Measurements from ENCODE around the gene C1orf159.
A peak's percentile ranks its signal among the peaks of the same experiment; 100 is the strongest.

The C1orf159 gene

DNA sequence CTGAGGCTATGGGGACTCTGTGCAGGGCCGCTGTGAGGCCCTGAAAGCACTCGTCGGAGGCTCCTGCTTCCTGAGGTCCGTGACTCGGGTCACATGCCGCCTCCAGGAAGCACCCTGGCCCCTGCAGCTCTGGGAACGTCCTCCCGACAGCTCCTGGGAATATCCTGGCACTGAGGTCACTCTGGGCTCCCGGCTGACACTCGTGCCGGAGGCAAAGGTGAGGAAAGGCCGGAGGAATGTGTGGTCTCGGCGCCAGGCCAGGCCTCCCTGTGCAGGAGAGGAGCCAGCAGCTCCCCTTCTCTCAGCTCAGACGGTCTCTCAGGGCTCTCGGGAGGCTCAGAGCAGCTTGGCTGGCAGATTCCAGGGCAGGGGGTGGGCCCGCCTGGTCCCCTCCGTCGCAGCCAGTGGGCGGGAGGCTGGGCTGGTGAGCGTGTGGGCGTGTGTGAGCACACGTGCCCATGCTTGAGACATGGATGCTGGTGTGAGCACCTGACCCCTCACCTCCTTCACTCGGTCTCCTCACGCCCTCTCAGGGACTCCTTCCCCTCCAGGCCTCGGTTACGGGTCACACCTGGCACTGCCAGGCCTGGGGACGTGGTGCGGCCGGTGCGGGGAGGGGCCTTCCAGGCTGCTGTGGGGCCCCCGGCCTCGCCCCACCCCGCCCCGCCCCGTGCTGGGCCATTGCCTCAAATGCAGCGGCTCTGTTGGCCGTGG is 36.3 kb downstream of the C1orf159 start (continued):
- TF ChIP-seq IKZF3 (tag by site-specific recombination; IDR thresholded peaks at IDR 0.05) (peak; percentile 91), ZNF157 (tag by site-specific recombination; IDR thresholded peaks at IDR 0.05) (no peak), ZNF2 (tag by site-specific recombination; IDR thresholded peaks at IDR 0.05) (peak; percentile 68; the same call in 1 of the 2 replicates), ZNF121 (tag by site-specific recombination; IDR thresholded peaks at IDR 0.05) (0 out of 2 replicates have a peak, but pooled peaks have one; percentile 5), ZEB2 (tag by site-specific recombination; IDR thresholded peaks at IDR 0.05) (peak; percentile 84), ZNF311 (tag by site-specific recombination; IDR thresholded peaks at IDR 0.05; ENCODE audit: borderline replicate concordance) (no peak), REPIN1 (tag by site-specific recombination; IDR thresholded peaks at IDR 0.05; ENCODE audit: low read depth) (no peak), ZBTB8A (tag by site-specific recombination; IDR thresholded peaks at IDR 0.05) (peak; percentile 56; the same call in 1 of the 2 replicates), ZFHX2 (tag by site-specific recombination; conservative IDR thresholded peaks at IDR 0.05) (peak; percentile 98), ZNF266 (tag by site-specific recombination; IDR thresholded peaks at IDR 0.05; ENCODE audit: low read depth) (no peak), GLI2 (tag by site-specific recombination; IDR thresholded peaks at IDR 0.05; ENCODE audit: borderline replicate concordance, low read depth) (no peak), ZNF768 (tag by site-specific recombination; IDR thresholded peaks at IDR 0.05) (no peak), ZXDB (tag by site-specific recombination; IDR thresholded peaks at IDR 0.05) (peak; percentile 96), ZNF146 (tag by site-specific recombination; IDR thresholded peaks at IDR 0.05) (peak; percentile 6; the same call in 1 of the 2 replicates), MZF1 (tag by site-specific recombination; IDR thresholded peaks at IDR 0.05; ENCODE audit: borderline replicate concordance) (no peak), ZNF335 (tag by site-specific recombination; conservative IDR thresholded peaks at IDR 0.05) (peak; percentile 79), ZNF169 (tag by site-specific recombination; IDR thresholded peaks at IDR 0.05) (no peak), MYNN (tag by site-specific recombination; IDR thresholded peaks at IDR 0.05; ENCODE audit: borderline replicate concordance) (no peak), ZNF654 (tag by site-specific recombination; IDR thresholded peaks at IDR 0.05; ENCODE audit: low read depth) (no peak), ZSCAN30 (tag by site-specific recombination; IDR thresholded peaks at IDR 0.05) (no peak), ZNF366 (tag by site-specific recombination; conservative IDR thresholded peaks at IDR 0.05) (peak; percentile 95), KLF16 (tag by site-specific recombination; IDR thresholded peaks at IDR 0.05) (peak; percentile 98), SP2 (tag by site-specific recombination; IDR thresholded peaks at IDR 0.05) (peak; percentile 84), ZNF416 (tag by site-specific recombination; IDR thresholded peaks at IDR 0.05) (no peak), ZNF10 (tag by site-specific recombination; IDR thresholded peaks at IDR 0.05) (peak; percentile 58; the same call in 1 of the 2 replicates), ZNF843 (tag by site-specific recombination; IDR thresholded peaks at IDR 0.05) (0 out of 2 replicates have a peak, but pooled peaks have one; percentile 55), ZNF426 (tag by site-specific recombination; IDR thresholded peaks at IDR 0.05) (no peak), ZNF132 (tag by site-specific recombination; IDR thresholded peaks at IDR 0.05; ENCODE audit: borderline replicate concordance) (no peak), GLIS1 (tag by site-specific recombination; IDR thresholded peaks at IDR 0.05) (peak; percentile 99)
- TF ChIP-seq, protein P1, sequence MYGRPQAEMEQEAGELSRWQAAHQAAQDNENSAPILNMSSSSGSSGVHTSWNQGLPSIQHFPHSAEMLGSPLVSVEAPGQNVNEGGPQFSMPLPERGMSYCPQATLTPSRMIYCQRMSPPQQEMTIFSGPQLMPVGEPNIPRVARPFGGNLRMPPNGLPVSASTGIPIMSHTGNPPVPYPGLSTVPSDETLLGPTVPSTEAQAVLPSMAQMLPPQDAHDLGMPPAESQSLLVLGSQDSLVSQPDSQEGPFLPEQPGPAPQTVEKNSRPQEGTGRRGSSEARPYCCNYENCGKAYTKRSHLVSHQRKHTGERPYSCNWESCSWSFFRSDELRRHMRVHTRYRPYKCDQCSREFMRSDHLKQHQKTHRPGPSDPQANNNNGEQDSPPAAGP (tag by site-specific recombination; IDR thresholded peaks at IDR 0.05): peak; percentile 89
- TF ChIP-seq, protein P2, sequence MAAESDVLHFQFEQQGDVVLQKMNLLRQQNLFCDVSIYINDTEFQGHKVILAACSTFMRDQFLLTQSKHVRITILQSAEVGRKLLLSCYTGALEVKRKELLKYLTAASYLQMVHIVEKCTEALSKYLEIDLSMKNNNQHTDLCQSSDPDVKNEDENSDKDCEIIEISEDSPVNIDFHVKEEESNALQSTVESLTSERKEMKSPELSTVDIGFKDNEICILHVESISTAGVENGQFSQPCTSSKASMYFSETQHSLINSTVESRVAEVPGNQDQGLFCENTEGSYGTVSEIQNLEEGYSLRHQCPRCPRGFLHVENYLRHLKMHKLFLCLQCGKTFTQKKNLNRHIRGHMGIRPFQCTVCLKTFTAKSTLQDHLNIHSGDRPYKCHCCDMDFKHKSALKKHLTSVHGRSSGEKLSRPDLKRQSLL (tag by site-specific recombination; IDR thresholded peaks at IDR 0.05): 0 out of 2 replicates have a peak, but pooled peaks have one; percentile 45
- TF ChIP-seq, protein P3, sequence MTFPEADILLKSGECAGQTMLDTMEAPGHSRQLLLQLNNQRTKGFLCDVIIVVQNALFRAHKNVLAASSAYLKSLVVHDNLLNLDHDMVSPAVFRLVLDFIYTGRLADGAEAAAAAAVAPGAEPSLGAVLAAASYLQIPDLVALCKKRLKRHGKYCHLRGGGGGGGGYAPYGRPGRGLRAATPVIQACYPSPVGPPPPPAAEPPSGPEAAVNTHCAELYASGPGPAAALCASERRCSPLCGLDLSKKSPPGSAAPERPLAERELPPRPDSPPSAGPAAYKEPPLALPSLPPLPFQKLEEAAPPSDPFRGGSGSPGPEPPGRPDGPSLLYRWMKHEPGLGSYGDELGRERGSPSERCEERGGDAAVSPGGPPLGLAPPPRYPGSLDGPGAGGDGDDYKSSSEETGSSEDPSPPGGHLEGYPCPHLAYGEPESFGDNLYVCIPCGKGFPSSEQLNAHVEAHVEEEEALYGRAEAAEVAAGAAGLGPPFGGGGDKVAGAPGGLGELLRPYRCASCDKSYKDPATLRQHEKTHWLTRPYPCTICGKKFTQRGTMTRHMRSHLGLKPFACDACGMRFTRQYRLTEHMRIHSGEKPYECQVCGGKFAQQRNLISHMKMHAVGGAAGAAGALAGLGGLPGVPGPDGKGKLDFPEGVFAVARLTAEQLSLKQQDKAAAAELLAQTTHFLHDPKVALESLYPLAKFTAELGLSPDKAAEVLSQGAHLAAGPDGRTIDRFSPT (tag by site-specific recombination; IDR thresholded peaks at IDR 0.05): peak; percentile 95
- TF ChIP-seq, protein P4, sequence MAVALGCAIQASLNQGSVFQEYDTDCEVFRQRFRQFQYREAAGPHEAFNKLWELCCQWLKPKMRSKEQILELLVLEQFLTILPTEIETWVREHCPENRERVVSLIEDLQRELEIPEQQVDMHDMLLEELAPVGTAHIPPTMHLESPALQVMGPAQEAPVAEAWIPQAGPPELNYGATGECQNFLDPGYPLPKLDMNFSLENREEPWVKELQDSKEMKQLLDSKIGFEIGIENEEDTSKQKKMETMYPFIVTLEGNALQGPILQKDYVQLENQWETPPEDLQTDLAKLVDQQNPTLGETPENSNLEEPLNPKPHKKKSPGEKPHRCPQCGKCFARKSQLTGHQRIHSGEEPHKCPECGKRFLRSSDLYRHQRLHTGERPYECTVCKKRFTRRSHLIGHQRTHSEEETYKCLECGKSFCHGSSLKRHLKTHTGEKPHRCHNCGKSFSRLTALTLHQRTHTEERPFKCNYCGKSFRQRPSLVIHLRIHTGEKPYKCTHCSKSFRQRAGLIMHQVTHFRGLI (tag by site-specific recombination; IDR thresholded peaks at IDR 0.05): peak; percentile 58
- TF ChIP-seq, protein P5, sequence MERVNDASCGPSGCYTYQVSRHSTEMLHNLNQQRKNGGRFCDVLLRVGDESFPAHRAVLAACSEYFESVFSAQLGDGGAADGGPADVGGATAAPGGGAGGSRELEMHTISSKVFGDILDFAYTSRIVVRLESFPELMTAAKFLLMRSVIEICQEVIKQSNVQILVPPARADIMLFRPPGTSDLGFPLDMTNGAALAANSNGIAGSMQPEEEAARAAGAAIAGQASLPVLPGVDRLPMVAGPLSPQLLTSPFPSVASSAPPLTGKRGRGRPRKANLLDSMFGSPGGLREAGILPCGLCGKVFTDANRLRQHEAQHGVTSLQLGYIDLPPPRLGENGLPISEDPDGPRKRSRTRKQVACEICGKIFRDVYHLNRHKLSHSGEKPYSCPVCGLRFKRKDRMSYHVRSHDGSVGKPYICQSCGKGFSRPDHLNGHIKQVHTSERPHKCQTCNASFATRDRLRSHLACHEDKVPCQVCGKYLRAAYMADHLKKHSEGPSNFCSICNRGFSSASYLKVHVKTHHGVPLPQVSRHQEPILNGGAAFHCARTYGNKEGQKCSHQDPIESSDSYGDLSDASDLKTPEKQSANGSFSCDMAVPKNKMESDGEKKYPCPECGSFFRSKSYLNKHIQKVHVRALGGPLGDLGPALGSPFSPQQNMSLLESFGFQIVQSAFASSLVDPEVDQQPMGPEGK (tag by site-specific recombination; IDR thresholded peaks at IDR 0.05): peak; percentile 81
